ENCODE data around the gene KRTAP22-1.

Gene KRTAP22-1

GRCh38 chr21:30600787-30601186 is at the start of gene KRTAP22-1:
Gene KRTAP22-1, plus strand, starts transcription at chr21:30601087.
- Histone ChIP-seq H3K36me3 (ENCODE audit: control insufficient read depth, insufficient read depth, low read length) (no peaks in the 10 kb centered on the region), H3K27me3 (ENCODE audit: control insufficient read depth, insufficient read depth, low read length) (no peaks in the 10 kb centered on the region), H3K9ac (ENCODE audit: low read length) (no peak within 1 kb of the TSS)

GRCh38 chr21:30552782-30553181 is 48.1 kb upstream of the KRTAP22-1 start:
- Histone ChIP-seq H3K36me3 (ENCODE audit: control insufficient read depth, insufficient read depth, low read length) (no peaks in the 10 kb centered on the region), H3K27me3 (ENCODE audit: control insufficient read depth, insufficient read depth, low read length) (no peaks in the 10 kb centered on the region), H3K4me3 (ENCODE audit: low read length) (no peak overlapping the region), H3K27ac (ENCODE audit: low read depth, low read length) (no peak overlapping the region), H3K9ac (ENCODE audit: low read length) (no peak overlapping the region), H3K4me1 (ENCODE audit: control insufficient read depth, insufficient read depth, low read length) (no peaks in the 10 kb centered on the region)

More at GRCh38 chr21:30600787-30601186, at the start of gene KRTAP22-1:
- Histone ChIP-seq H3K27ac (ENCODE audit: low read depth, low read length) (no peak within 1 kb of the TSS), H3K4me3 (ENCODE audit: low read length) (no peak within 1 kb of the TSS), H3K4me1 (ENCODE audit: control insufficient read depth, insufficient read depth, low read length) (no peaks in the 10 kb centered on the region)

GRCh38 chr21:30555095-30555494 is 45.8 kb upstream of the KRTAP22-1 start:
- Histone ChIP-seq H3K36me3 (ENCODE audit: control insufficient read depth, insufficient read depth, low read length) (no peaks in the 10 kb centered on the region), H3K4me1 (ENCODE audit: control insufficient read depth, insufficient read depth, low read length) (no peaks in the 10 kb centered on the region), H3K4me3 (ENCODE audit: low read length) (no peak overlapping the region), H3K27ac (ENCODE audit: low read depth, low read length) (no peak overlapping the region), H3K9ac (ENCODE audit: low read length) (no peak overlapping the region), H3K27me3 (ENCODE audit: control insufficient read depth, insufficient read depth, low read length) (no peaks in the 10 kb centered on the region)

GRCh38 chr21:30561264-30561895 is 39.5 kb upstream of the KRTAP22-1 start, which contains the start of gene KRTAP19-7:
Gene KRTAP19-7, minus strand, starts transcription at chr21:30561314. Its CDS starts 25 bp downstream, at chr21:30561289.
- Histone ChIP-seq H3K36me3 (ENCODE audit: control insufficient read depth, insufficient read depth, low read length) (no peaks in the 10 kb centered on the region), H3K4me1 (ENCODE audit: control insufficient read depth, insufficient read depth, low read length) (no peaks in the 10 kb centered on the region), H3K27me3 (ENCODE audit: control insufficient read depth, insufficient read depth, low read length) (no peaks in the 10 kb centered on the region)

GRCh38 chr21:30561957-30562356 is 38.9 kb upstream of the KRTAP22-1 start:
- Histone ChIP-seq H3K4me3 (ENCODE audit: low read length) (no peak overlapping the region), H3K4me1 (ENCODE audit: control insufficient read depth, insufficient read depth, low read length) (no peaks in the 10 kb centered on the region), H3K27ac (ENCODE audit: low read depth, low read length) (no peak overlapping the region), H3K36me3 (ENCODE audit: control insufficient read depth, insufficient read depth, low read length) (no peaks in the 10 kb centered on the region), H3K27me3 (ENCODE audit: control insufficient read depth, insufficient read depth, low read length) (no peaks in the 10 kb centered on the region), H3K9ac (ENCODE audit: low read length) (no peak overlapping the region)

More at GRCh38 chr21:30561264-30561895, 39.5 kb upstream of the KRTAP22-1 start, which contains the start of gene KRTAP19-7:
- H3K4me3 ChIP-seq (ENCODE audit: low read length) = no peak within 1 kb of the TSS
- H3K27ac ChIP-seq (ENCODE audit: low read depth, low read length) = no peak within 1 kb of the TSS
- no peak within 1 kb of the TSS for H3K9ac ChIP-seq (ENCODE audit: low read length)

- H3K27ac ChIP-seq (ENCODE audit: low read depth, low read length) = no peak overlapping the region
- H3K36me3 ChIP-seq (ENCODE audit: control insufficient read depth, insufficient read depth, low read length) = no peaks in the 10 kb centered on the region
- H3K4me1 ChIP-seq (ENCODE audit: control insufficient read depth, insufficient read depth, low read length) = no peaks in the 10 kb centered on the region
- H3K4me3 ChIP-seq (ENCODE audit: low read length) = no peak overlapping the region
- H3K9ac ChIP-seq (ENCODE audit: low read length) = no peak overlapping the region
- H3K27me3 ChIP-seq (ENCODE audit: control insufficient read depth, insufficient read depth, low read length) = no peaks in the 10 kb centered on the region
Observed at GRCh38 chr21:30563072-30563471, 37.8 kb upstream of the KRTAP22-1 start.

- Histone ChIP-seq H3K36me3 (ENCODE audit: control insufficient read depth, insufficient read depth, low read length) (no peaks in the 10 kb centered on the region), H3K27me3 (ENCODE audit: control insufficient read depth, insufficient read depth, low read length) (no peaks in the 10 kb centered on the region), H3K27ac (ENCODE audit: low read depth, low read length) (no peak overlapping the region), H3K4me3 (ENCODE audit: low read length) (no peak overlapping the region), H3K4me1 (ENCODE audit: control insufficient read depth, insufficient read depth, low read length) (no peaks in the 10 kb centered on the region), H3K9ac (ENCODE audit: low read length) (no peak overlapping the region)
Observed at GRCh38 chr21:30563630-30564029, 37.3 kb upstream of the KRTAP22-1 start.

GRCh38 chr21:30567617-30568016 is 33.3 kb upstream of the KRTAP22-1 start:
- no peaks in the 10 kb centered on the region for H3K27me3 ChIP-seq (ENCODE audit: control insufficient read depth, insufficient read depth, low read length)
- H3K27ac ChIP-seq (ENCODE audit: low read depth, low read length) = no peak overlapping the region
- no peaks in the 10 kb centered on the region for H3K36me3 ChIP-seq (ENCODE audit: control insufficient read depth, insufficient read depth, low read length)
- no peak overlapping the region for H3K4me3 ChIP-seq (ENCODE audit: low read length)
- H3K9ac ChIP-seq (ENCODE audit: low read length) = no peak overlapping the region
- no peaks in the 10 kb centered on the region for H3K4me1 ChIP-seq (ENCODE audit: control insufficient read depth, insufficient read depth, low read length)

- no peak overlapping the region for H3K27ac ChIP-seq (ENCODE audit: low read depth, low read length)
- H3K4me1 ChIP-seq (ENCODE audit: control insufficient read depth, insufficient read depth, low read length) = no peaks in the 10 kb centered on the region
- no peaks in the 10 kb centered on the region for H3K27me3 ChIP-seq (ENCODE audit: control insufficient read depth, insufficient read depth, low read length)
- no peaks in the 10 kb centered on the region for H3K36me3 ChIP-seq (ENCODE audit: control insufficient read depth, insufficient read depth, low read length)
- no peak overlapping the region for H3K9ac ChIP-seq (ENCODE audit: low read length)
- no peak overlapping the region for H3K4me3 ChIP-seq (ENCODE audit: low read length)
Observed at GRCh38 chr21:30577766-30578165, 23.1 kb upstream of the KRTAP22-1 start.

GRCh38 chr21:30579346-30579745 is 21.5 kb upstream of the KRTAP22-1 start:
- H3K27me3 ChIP-seq (ENCODE audit: control insufficient read depth, insufficient read depth, low read length) = no peaks in the 10 kb centered on the region
- no peaks in the 10 kb centered on the region for H3K36me3 ChIP-seq (ENCODE audit: control insufficient read depth, insufficient read depth, low read length)
- no peak overlapping the region for H3K9ac ChIP-seq (ENCODE audit: low read length)
- H3K4me1 ChIP-seq (ENCODE audit: control insufficient read depth, insufficient read depth, low read length) = no peaks in the 10 kb centered on the region
- no peak overlapping the region for H3K27ac ChIP-seq (ENCODE audit: low read depth, low read length)
- no peak overlapping the region for H3K4me3 ChIP-seq (ENCODE audit: low read length)

- Histone ChIP-seq H3K9ac (ENCODE audit: low read length) (no peak overlapping the region), H3K4me3 (ENCODE audit: low read length) (no peak overlapping the region), H3K36me3 (ENCODE audit: control insufficient read depth, insufficient read depth, low read length) (no peaks in the 10 kb centered on the region), H3K27me3 (ENCODE audit: control insufficient read depth, insufficient read depth, low read length) (no peaks in the 10 kb centered on the region), H3K27ac (ENCODE audit: low read depth, low read length) (no peak overlapping the region), H3K4me1 (ENCODE audit: control insufficient read depth, insufficient read depth, low read length) (no peaks in the 10 kb centered on the region)
Observed at GRCh38 chr21:30580132-30580531, 20.8 kb upstream of the KRTAP22-1 start.

- no peaks in the 10 kb centered on the region for H3K27me3 ChIP-seq (ENCODE audit: control insufficient read depth, insufficient read depth, low read length)
- no peak overlapping the region for H3K9ac ChIP-seq (ENCODE audit: low read length)
- H3K4me3 ChIP-seq (ENCODE audit: low read length) = no peak overlapping the region
- no peak overlapping the region for H3K27ac ChIP-seq (ENCODE audit: low read depth, low read length)
- no peaks in the 10 kb centered on the region for H3K36me3 ChIP-seq (ENCODE audit: control insufficient read depth, insufficient read depth, low read length)
- H3K4me1 ChIP-seq (ENCODE audit: control insufficient read depth, insufficient read depth, low read length) = no peaks in the 10 kb centered on the region
Observed at GRCh38 chr21:30582870-30583269, 18.0 kb upstream of the KRTAP22-1 start.

- no peak within 1 kb of the TSS for H3K4me3 ChIP-seq (ENCODE audit: low read length)
- no peak within 1 kb of the TSS for H3K27ac ChIP-seq (ENCODE audit: low read depth, low read length)
- no peak within 1 kb of the TSS for H3K9ac ChIP-seq (ENCODE audit: low read length)
- no peaks in the 10 kb centered on the region for H3K27me3 ChIP-seq (ENCODE audit: control insufficient read depth, insufficient read depth, low read length)
- no peaks in the 10 kb centered on the region for H3K36me3 ChIP-seq (ENCODE audit: control insufficient read depth, insufficient read depth, low read length)
- no peaks in the 10 kb centered on the region for H3K4me1 ChIP-seq (ENCODE audit: control insufficient read depth, insufficient read depth, low read length)
Observed at GRCh38 chr21:30590297-30590696, 10.6 kb upstream of the KRTAP22-1 start, which contains the start of gene KRTAP22-2. Gene KRTAP22-2, minus strand, starts transcription at chr21:30590397.

Measured in rectal smooth muscle tissue (tissue), 1 donor.